Vagina (tissue), 2 donors: ENCODE data around the gene GPR37L1.

ENCODE experiments used
- CTCF ChIP-seq, 3 experiments: fragments of 450-650 bp in 2 of 3; fragments of 200-600 bp in 1 of 3; sonication (generic) in 1 of 3; IDR thresholded peaks; one replicate each; pipeline ENCODE4 v1.5.1; 2017 to 2019; ENCODE audit warnings: antibody characterized with exemption in 3 of 3, mild to moderate bottlenecking in 2 of 3, moderate library complexity in 2 of 3
- POLR2A ChIP-seq, 2 donors: fragments of 450-650 bp; IDR thresholded peaks; one replicate each; pipeline ENCODE4 v1.6.1; 2017; ENCODE audit warnings: antibody characterized with exemption in 2 of 2, mild to moderate bottlenecking in 2 of 2, moderate library complexity in 2 of 2
- POLR2AphosphoS5 ChIP-seq, 2 donors: sonication (generic); formaldehyde crosslinking; IDR thresholded peaks; one replicate each; pipeline ENCODE4 v1.9.0; 2017; ENCODE audit warnings: antibody characterized with exemption in 2 of 2, mild to moderate bottlenecking in 2 of 2, low read depth in 1 of 2; ENCODE audit not compliant: insufficient read depth in 1 of 2

GRCh38 chr1:202073206-202073605, 49.5 kb upstream of the GPR37L1 start:
- TF ChIP-seq CTCF (IDR thresholded peaks at IDR 0.05) (no peak), POLR2AphosphoS5 (IDR thresholded peaks at IDR 0.05; ENCODE audit: insufficient read depth in 1 of 2, low read depth in 1 of 2) (no peak), POLR2A (IDR thresholded peaks at IDR 0.05) (no peak)
